Kidney tubule cell (primary cell): ENCODE data around the gene DNAI4.
"Not testable (repeated sequence)": the region's sequence is repeated elsewhere in the genome, so short reads cannot be mapped to it uniquely, and the experiment has no call there.

Source experiments
- DNase-seq: peaks from one replicate; pipeline ENCODE4 v3.0.0-alpha.2; 2018; ENCODE audit warnings: low spot score

Gene DNAI4

DNA sequence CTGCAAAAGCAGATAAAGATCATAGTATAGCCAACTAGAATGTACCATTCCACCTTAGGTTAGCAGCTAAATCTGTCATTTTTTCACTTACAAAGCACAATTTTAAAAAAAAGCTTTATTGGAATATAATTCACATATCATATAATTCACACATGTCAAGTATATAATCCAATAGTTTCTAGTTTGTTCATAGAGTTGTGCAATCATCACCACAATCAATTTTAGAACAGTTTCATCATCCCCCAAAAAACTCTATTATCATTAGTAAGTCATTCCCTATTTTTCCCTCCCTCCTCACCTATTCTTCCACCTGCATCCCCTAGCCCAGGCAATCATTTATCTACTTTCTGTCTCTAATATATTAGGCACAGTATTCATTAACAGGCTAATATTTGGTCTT is 91.5 kb downstream of the DNAI4 start:
- no peak for DNase-seq

DNA sequence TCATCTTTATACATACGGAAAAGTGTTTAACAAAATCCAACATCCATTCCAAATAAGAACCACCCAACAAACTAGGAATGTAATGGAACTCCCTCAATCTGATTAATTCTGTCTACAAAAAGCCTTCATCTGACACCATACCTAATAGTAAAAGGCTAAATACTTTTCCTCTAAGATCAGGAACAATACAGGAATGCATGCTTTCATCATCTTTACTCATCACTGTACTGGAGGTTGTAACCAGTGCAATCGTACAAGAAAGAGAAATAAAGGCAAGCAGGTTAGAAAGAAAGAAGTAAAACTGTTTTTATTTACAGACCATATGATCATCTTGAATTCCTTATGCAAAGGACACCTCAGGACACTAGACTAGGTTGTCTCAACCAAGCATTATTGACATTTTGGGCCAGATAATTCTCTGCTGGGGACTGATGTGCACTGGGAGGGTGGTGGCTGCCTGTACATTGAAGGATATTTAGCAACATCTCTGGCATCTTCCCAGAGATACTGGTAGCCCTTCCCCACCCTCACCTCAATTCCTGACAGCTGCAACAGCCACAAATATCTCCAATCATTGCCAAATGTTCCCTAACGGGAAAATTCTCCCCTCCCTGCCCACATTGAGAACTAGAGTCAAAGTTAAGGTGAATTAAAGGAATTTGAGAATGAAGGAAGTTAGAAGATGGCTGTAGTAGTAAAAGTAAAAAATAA is 93.0 kb downstream of the DNAI4 start:
- DNase-seq, result peak; percentile 12

DNA sequence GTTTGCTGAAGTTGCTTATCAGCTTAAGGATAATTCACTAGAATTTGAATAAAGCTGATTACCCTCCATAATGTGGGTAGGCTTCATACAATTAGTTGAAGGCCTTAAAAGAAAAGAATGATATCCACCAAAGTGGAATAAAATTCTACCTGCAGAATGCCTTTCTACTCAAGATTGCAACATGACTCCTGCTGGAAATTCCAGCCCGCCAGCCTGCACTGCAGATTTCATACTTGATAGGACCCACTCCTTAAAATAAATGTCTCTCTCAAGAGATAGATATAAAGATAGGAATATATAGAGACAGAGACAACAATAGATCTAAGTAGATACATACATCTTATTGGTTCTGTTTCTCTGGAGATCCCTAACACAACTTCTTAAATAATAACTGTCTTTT is 99.9 kb downstream of the DNAI4 start:
- no peak for DNase-seq

DNA sequence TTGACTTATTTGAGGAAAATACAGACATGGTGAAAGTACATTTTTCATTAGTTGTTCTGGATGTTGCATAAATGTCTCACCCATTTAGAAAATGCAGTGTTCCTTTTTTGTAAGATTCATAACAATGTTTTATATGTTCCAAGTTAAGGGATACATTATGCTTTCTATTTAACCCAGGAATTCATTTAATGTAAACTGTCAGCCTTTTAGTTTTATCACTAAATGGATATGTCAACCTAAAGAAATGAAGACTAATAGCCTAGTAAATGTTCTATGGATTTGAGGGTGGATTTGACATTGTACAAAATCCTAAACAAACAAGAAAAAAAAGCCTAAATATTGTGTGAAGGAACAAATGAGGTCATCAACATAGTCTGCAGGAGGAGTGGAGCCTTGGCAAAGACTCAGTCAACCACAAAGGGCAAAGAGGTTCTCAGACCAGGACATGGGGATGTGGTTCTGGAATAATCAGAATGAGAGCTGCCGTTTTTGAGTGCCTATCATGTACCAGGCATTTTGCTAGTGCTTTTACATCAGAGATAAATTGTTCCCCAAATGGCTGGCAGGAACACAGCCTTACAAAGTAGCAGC is 114.8 kb downstream of the DNAI4 start:
- DNase-seq, result peak; percentile 46

DNA sequence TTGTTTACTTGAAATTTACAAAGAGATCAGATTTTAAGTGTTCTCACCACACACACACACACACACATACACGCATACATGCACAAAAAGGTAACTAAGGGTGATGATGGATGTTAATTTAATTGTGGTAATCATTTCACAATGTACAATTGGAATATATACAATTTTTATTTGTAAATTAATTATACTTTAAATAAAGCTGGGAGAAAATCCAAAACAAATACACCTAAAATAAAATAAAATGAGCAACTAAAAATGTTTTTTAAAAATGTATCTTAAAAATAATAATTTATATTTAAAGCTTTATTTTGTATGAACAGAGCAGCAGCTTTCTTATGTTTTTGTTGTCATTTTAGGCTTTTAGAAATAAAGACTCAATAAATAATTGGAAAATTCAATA is 115.4 kb downstream of the DNAI4 start:
- no peak for DNase-seq

DNA sequence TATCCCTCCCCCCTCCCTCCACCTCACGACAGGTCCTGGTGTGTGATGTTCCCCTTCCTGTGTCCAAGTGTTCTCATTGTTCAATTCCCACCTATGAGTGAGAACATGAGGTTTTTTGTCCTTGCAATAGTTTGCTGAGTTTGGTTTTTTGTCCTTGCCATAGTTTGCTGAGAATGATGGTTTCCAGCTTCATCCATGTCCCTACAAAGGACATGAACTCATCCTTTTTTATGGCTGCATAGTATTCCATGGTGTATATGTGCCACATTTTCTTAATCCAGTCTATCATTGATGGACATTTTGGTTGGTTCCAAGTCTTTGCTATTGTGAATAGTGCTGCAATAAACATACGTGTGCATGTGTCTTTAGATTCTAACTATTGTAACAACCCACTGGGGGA is 128.8 kb downstream of the DNAI4 start:
- DNase-seq, result not testable (repeated sequence)

DNA sequence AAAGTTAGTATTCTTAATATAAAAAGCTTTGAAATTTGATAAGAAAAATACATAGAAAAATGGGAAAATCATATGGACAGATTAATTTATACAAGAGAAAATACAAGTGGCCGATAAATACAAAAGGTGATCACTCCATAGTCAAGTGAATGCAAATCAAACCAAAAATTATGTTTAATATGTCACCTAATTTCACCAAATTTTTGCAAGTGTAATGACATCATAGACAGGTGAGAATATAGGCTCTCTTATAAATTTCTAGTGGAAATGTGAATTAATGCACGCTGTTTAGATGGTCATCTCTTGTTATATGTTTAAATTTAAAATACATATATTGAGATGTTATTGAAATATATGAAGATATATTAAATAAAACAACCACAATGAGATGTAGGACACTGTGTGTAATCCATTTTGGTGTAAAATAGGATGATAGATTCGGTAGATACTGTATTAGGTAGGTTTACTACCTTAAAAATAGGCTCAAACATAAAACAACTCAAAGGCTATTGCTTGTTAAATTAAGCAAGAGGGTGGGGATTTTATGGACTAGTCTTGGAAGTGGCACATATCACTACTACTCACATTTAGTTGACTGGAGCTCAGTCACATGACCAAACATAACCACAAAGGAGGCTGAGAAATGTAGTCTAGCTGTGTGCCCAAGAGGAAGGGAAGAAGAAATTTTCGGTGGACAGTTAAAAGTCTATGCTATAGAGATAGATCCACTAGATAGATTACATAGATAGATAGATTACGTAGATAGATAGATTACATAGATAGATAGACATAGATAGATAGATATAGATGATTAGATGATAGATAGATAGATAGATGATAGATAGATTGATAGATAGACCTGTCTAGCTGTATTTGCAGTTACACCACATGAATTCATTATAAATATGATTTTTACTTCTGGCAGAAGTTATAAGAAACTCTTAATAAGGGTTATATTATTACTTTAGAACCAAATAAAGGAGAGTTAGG is 132.7 kb downstream of the DNAI4 start:
- no peak for DNase-seq

DNA sequence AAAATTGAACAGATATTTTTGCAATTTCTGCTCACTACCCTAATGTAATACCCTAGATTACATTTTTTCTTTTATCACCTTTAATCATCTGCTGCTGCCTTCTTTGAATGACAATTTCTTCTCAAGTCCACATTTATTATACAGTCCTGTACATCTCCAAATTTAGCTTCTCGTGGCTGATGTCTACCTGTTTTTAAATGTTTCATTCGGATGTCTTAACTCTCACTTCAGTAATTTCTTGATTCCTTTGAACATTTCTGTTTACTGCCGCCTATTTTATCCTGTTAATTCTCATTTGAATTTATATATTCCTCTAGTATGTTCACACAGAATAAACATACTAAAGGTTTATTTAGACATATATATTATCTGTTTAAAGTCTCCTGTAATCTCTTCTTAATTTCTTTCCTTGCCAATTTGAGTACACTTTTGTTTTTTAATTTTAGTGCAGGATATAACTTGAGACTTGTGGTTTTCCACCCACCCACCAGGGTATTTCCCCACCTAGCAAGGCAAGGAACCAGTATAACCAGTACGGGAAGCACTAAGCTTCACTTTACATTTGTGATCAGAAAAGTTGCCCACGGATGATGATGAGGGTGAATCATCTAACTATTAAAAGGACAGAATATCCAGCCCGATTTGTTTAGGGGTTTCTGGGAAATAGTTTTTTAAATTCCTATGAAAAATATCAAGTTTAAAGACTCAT is 136.3 kb downstream of the DNAI4 start:
- DNase-seq, result peak; percentile 3

DNA sequence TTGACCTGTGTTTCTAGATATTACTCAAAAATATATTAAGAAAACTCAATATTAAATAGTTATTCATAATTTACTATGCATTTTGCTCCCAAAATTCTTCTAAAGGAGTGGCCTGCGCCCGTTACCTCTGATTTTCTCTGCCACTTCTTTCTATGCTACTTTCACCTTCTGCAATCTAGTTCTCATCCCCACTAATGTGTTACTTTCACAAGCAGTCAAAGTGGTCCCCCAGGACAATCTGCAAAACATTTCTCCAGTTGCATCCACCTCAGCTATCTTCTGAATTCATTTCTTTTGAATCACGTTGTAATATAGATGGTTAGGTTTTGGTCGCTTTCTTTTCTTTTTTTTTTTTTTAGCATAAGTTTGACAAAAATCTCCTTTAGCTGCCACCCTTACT is 137.0 kb downstream of the DNAI4 start:
- no peak for DNase-seq

DNA sequence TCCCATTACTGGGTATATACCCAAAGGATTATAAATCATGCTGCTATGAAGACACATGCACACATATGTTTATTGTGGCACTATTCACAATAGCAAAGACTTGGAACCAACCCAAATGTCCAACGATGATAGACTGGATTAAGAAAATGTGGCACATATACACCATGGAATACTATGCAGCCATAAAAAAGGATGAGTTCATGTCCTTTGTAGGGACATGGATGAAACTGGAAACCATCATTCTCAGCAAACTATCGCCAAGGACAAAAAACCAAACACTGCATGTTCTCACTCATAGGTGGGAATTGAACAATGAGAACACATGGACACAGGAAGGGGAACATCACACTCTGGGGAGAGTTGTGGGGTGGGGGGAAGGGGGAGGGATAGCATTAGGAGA is 138.9 kb downstream of the DNAI4 start:
- DNase-seq, result not testable (repeated sequence)

DNA sequence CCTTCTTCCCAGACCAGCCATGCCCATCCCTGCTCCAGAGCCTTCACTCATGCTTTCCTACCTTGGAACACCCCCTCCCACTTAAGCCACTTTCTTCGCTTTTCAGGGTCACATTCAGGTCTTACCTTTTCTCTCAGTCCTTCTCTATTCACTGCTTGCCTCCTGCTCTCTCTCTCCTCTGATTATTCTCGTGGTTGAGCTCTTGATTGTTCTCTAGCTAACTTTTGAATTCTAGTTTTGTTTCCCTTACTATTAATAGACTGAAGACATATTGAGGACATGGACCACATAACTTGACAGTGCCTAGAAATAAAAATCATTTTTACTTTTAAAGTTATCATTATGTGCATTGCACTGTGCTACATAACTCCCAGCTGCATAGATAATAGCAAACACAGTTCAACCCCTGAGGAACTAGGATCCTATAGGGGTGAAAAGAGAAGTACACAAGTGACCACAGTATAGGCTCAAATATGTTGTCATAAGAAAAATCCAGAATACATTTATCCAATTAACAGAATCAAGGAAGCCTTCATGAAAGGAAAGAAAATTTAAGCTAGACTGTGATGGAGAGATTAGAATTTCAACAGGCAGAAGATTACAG is 145.1 kb downstream of the DNAI4 start:
- no peak for DNase-seq

DNA sequence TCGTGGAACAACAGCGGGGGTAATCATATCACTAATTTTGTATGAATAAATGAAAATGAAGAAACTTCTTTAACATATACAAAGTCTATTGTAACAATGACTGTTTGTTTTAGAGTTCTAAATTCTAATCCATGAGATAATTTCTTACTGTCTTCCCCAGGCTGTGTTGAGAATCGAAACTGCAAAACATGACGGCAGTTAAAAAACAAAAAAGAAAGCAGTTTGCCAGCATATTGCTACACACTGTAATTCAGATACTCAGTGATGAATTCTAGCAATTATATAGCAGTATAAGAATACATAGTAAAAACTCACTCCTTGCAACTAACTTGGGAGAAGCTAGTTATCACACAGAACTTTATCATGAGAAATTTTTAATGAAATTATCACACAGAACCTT is 145.7 kb downstream of the DNAI4 start:
- no peak for DNase-seq

DNA sequence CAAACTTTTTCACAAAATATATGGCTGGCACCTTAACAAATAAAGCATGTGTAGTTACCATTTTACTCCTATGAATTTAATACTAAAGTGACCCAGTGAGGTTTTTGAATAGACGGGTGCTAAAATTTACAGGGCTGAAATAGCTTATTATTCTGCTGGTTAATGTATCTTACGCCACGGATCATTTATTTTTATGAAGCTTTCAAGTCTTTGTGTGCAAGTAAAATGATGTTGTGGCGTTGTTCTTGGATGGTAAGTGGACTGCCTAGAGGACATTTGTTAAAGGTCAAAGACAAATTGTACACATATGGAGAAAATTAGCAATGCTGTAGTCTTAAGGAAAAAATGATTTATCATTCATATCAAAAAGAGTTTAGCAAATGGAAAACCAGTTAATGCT is 146.4 kb downstream of the DNAI4 start:
- no peak for DNase-seq

DNA sequence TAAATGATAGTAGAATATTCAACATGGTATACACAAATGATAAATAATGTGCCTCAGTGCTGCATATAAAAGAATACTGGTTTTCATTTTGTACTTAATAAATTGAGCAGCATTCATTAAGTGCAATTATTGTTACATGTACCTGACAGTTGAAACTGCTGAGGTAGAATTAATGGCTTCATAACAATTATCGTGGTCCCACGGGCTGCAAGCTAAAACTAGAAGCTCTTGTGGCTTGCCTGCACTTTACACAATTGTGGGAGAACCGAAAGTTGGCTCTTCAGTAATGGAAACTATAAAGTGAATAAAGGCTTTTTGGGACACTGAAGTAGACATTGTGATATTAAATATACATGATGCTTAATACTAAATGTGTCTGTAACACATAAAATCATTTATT is 146.8 kb downstream of the DNAI4 start:
- DNase-seq, result no peak

DNA sequence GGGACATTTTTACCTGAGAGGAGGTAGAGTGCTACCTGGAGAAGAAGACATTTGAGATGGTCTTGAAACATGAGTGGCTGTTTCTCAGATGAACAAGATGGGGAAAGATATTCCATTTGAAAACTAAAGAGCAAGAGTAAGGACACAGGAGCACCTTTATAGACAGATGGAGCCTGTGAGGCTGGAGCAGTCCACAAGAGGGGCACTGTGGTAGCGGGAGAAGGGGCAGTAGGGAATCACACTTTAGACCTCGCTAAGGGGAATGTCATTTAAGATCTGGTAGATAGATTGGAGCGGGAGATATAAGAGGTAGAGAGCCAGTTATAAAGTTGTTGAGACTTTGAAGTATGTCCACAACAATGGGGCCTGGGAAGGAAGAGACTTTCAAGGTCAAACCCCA is 149.0 kb downstream of the DNAI4 start:
- no peak for DNase-seq

DNA sequence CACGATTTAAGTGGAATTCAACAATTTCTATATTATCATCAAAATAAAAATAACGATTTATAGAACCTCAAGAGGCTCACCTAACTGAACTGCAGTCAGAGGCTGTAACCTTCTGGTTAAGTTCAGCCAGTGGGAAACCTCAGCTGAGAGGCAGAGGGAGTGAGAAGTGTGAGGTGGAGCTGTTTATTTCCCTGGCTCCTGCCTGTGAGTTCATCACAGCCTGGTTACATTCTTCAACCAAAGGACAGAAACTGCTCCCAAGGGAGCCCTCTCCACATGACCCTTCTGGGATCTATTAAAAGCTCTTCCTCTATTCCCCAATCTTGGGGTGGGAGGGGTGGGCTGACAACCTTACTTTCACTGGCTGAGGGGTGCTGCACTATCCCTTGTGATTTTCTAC is 150.2 kb downstream of the DNAI4 start:
- no peak for DNase-seq

DNA sequence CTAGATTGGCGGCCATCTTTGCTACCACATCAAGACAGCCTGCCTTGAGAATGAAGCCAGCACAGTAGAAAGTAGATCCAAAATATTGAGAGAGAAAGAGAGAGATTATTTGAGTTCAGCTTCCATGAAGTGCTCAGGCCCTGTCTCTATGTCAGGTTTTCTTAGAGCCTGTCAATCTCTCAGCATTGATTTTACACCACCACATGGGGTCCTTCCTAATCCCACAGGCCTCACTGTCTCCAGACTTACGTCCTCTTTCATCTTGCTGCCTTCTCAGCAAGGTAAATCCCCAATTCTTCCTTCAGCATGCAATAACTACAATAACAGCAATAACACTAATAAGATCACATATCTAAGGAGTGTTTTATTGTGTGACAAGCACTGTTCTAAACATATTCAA is 151.4 kb downstream of the DNAI4 start:
- no peak for DNase-seq

DNA sequence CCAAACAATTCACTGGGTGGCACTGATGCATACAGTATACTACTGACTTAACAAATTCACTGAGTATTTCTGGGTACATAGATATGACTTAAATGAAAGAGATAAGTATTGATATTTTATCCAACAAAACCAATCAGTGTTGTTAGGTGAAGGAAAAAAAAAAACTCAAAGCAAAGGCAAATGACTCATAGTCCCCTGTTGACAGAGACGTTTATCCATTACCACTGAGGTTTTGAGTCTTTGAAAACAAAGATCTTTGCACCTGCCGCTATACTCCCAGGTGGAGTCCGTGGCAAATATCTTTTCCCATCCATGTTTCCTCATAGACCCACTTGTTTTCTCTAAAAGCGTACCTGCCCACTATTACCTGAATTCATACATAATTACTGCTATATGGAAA is 154.0 kb downstream of the DNAI4 start:
- no peak for DNase-seq

DNA sequence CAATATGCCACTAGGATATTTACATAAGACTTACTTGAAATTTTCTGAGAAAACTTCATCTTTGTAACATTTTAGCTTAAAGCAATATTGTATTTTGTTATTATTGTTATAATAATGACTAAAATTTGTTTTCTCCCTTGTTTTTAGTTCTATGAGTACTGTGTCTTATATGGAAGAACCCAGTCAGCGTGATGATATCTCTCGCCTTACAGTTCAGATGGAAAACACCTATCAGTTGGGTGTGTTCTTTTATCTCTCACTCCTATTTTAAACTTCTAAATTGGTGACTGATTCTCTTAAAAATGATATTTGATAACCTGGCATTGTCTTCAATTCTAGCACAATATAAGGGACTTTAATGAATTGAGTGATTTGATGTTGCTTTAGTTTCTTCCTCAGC is 154.4 kb downstream of the DNAI4 start:
- DNase-seq, result no peak

DNA sequence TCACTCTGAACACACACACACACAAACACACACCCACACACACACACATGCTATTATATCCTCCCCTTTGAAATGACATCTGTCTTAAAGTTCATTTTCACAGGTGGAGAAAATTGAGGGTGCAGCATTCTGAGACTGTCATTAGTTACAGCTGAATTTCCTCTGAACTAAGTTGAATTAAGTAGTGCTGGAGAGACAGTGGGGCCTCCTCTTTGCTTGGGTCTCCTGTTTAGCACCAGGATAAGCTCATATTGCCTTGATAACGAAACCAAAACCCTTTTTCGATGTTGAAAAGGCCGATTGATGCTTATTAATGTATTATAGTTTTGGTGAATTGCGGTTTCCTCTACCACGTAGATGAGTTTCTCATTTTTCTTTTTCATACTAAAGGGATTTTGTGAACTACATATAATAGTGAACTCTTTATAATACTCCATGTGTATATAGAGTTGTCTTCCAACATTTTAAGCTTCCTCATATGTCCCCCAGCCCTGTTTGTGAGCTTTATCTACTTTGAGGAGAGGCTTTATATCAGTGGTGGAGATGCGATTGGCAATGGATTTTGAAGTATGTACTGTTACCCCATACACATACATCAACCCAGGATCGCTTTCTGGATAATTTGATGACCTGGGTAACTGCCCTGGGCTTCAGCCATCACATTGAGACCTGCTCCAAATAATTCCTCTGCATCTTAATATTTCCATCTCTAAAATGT is 155.0 kb downstream of the DNAI4 start:
- no peak for DNase-seq

DNA sequence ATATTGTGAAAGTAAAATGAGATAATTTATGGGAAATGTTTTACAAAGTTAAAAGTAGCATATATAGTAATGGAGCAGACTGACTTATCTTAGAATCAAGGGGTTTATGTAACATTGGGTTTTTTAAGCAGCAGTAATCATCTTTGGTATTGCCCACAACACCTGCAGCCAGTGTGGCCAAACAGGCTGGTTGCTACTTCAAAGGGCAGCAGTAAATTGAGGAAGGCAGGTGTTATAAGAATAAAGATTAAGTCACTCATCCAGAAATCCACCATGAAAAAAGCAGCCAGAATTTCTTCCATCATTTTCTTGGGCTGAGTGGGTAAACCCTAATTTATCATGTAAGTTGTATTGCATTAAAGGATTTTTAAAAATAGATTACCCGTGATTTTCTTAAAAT is 155.7 kb downstream of the DNAI4 start:
- no peak for DNase-seq
